A673 (cell line): ENCODE results near the gene RSPH9. TPM values are rescaled to one million over a fixed set of nuclear protein-coding genes. Genes with fewer than 3 reads are reported as not detected.
A peak's percentile ranks its signal among the peaks of the same experiment; 100 is the strongest.
"Not testable (repeated sequence)": the region's sequence is repeated elsewhere in the genome, so short reads cannot be mapped to it uniquely, and the experiment has no call there.

ENCODE experiments used
- BruUV-seq: library from RNA; stranded (reverse); fragments of 400-500 nt; replicated peaks from 2 replicates; lab custom pipeline; 2021; lab: Mats Ljungman, UMichigan
- CTCF ChIA-PET: fragments of 300-600 bp; sonication (Branson Sonifier 250); formaldehyde crosslinking; loops from one replicate; lab custom pipeline; 2022; ENCODE audit warnings: antibody characterized with exemption; lab: Charles Lee
- POLR2A ChIA-PET: fragments of 300-600 bp; sonication (Branson Sonifier 250); formaldehyde crosslinking; loops from one replicate; lab custom pipeline; 2022; ENCODE audit warnings: antibody characterized with exemption; ENCODE audit not compliant: low non-redundant PET; lab: Charles Lee
- DNase-seq: peaks from one replicate; pipeline ENCODE4 v3.0.0-alpha.2; 2015; ENCODE audit warnings: low spot score
- H3K27ac ChIP-seq: fragments of 200-600 bp; sonication (generic); 2 replicates; pipeline ENCODE4 v1.5.1; 2016; ENCODE audit warnings: mixed run types, low read depth, mild to moderate bottlenecking, mixed read lengths, antibody characterized with exemption, low read length; ENCODE audit not compliant: poor library complexity, severe bottlenecking
- H3K27me3 ChIP-seq: fragments of 200-600 bp; sonication (generic); replicated peaks from 2 replicates; pipeline ENCODE4 v1.6.1; 2017; ENCODE audit warnings: mixed run types, low read depth, mild to moderate bottlenecking, mixed read lengths, antibody characterized with exemption, low read length; ENCODE audit not compliant: insufficient read depth, poor library complexity
- H3K36me3 ChIP-seq: fragments of 200-600 bp; sonication (generic); 2 replicates; pipeline ENCODE4 v1.6.1; 2016; ENCODE audit warnings: mixed run types, mild to moderate bottlenecking, mixed read lengths, antibody characterized with exemption, low read length; ENCODE audit not compliant: insufficient read depth, poor library complexity, severe bottlenecking
- H3K4me1 ChIP-seq: fragments of 200-600 bp; sonication (generic); 2 replicates; pipeline ENCODE4 v1.6.1; 2017; ENCODE audit warnings: mixed run types, mild to moderate bottlenecking, mixed read lengths, antibody characterized with exemption, low read length; ENCODE audit not compliant: insufficient read depth, poor library complexity, severe bottlenecking
- H3K4me3 ChIP-seq: fragments of 200-600 bp; sonication (generic); 2 replicates; pipeline ENCODE4 v1.5.1; 2016; ENCODE audit warnings: low read depth, mixed run types, mild to moderate bottlenecking, mixed read lengths, low read length; ENCODE audit not compliant: poor library complexity, severe bottlenecking
- H3K9me3 ChIP-seq: fragments of 200-600 bp; sonication (generic); 2 replicates; pipeline ENCODE4 v1.6.1; 2016; ENCODE audit warnings: mixed run types, low read depth, mild to moderate bottlenecking, mixed read lengths, antibody characterized with exemption, low read length; ENCODE audit not compliant: poor library complexity, severe bottlenecking
- CTCF ChIP-seq: fragments of 300-800, 200-600 bp; sonication (generic); conservative IDR thresholded peaks from 2 replicates; pipeline ENCODE4 v1.5.1; 2017; ENCODE audit warnings: low read depth, mild to moderate bottlenecking, antibody characterized with exemption, low read length, moderate library complexity, mixed read lengths
- EZH2 ChIP-seq: fragments of 200-600 bp; sonication (generic); IDR thresholded peaks from 2 replicates; pipeline ENCODE4 v1.6.1; 2017; ENCODE audit warnings: borderline replicate concordance, low read depth, mild to moderate bottlenecking, mixed read lengths, antibody characterized with exemption, low read length; ENCODE audit not compliant: poor library complexity, severe bottlenecking
- intact Hi-C: fragments of 100-400 bp; cut with micrococcal nuclease; formaldehyde crosslinking; loops from one replicate; pipeline ENCODE4 v1.10.0; 2022; ENCODE audit not compliant: unreplicated experiment
- total RNA-seq: library from RNA; stranded (reverse); gene quantifications from 2 replicates; pipeline ENCODE4 v1.2.3, GENCODE V29; 2021

The RSPH9 gene
- total RNA-seq, 1 experiment from 2014 or later = 0.11 TPM

GRCh38 chr6:43630980-43631619, 13.7 kb upstream of the RSPH9 start:
- CTCF ChIA-PET = no interaction called here
- H3K27ac ChIP-seq = peak overlapping the region; percentile 33
- no peaks in the 10 kb centered on the region for H3K9me3 ChIP-seq
- POLR2A ChIA-PET = no interaction called here
- intact Hi-C loops = no loop called here
- TF ChIP-seq EZH2 = no peak
- TF ChIP-seq CTCF = no peak
- peaks cover 28% of the 10 kb centered on the region for H3K4me1 ChIP-seq
- H3K36me3 ChIP-seq = peaks cover 4% of the 10 kb centered on the region
- DNase-seq = no peak
- H3K4me3 ChIP-seq = no peak overlapping the region
- BruUV-seq = no TSS peak
- no peaks in the 10 kb centered on the region for H3K27me3 ChIP-seq

DNA sequence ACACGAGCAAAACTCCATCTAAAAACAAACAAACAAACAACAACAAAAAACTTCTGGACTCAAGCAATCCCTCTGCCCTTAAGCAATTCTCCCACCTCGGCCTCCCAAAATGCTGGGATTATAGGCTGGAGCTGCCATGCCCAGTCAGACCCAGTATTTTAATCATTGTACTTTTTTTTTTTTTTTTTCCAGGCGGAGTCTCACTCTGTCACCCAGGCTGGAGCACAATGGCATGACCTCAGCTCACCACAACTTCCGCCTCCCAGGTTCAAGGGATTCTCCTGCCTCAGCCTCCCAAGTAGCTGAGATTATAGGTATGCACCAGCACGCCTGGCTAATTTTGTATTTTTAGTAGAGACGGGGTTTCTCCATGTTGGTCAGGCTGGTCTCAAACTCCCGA, 11.8 kb upstream of the RSPH9 start:
- POLR2A ChIA-PET, intact Hi-C loops, H3K27me3 ChIP-seq, CTCF ChIA-PET, H3K4me3 ChIP-seq, DNase-seq, H3K27ac ChIP-seq, BruUV-seq, H3K9me3 ChIP-seq: not testable (repeated sequence)
- Histone ChIP-seq H3K4me1 (peaks cover 28% of the 10 kb centered on the region), H3K36me3 (peaks cover 10% of the 10 kb centered on the region)

- no peak for DNase-seq
- peak overlapping the region; percentile 89 for H3K27ac ChIP-seq
- CTCF ChIA-PET = no interaction called here
- BruUV-seq = no TSS peak
- H3K4me1 ChIP-seq = peaks cover 38% of the 10 kb centered on the region
- POLR2A ChIA-PET = interaction anchor here (0.5 kb wide), 1 partner anchor 396 kb away, joined by 7 read pairs; no protein-coding TSS in a partner anchor
- no peak for TF ChIP-seq CTCF
- TF ChIP-seq EZH2 = no peak
- no peaks in the 10 kb centered on the region for H3K27me3 ChIP-seq
- H3K9me3 ChIP-seq = no peaks in the 10 kb centered on the region
- H3K4me3 ChIP-seq = no peak overlapping the region
- intact Hi-C loops = no loop called here
- peaks cover 28% of the 10 kb centered on the region for H3K36me3 ChIP-seq
These were observed 10.0 kb upstream of the RSPH9 start for GRCh38 chr6:43634702-43635303.
